ENCODE measurements around the gene L3MBTL4.

GRCh38 chr18:5992381-5992780, 422.3 kb downstream of the L3MBTL4 start:
- TF ChIP-seq CTCF (IDR thresholded peaks at IDR 0.05) (no peak), CREM (CRISPR knock-in tag; IDR thresholded peaks at IDR 0.05) (no peak), JUN (CRISPR knock-in tag; IDR thresholded peaks at IDR 0.05) (no peak)

Measured in WTC11 (cell line).